Mononuclear cell (primary cell): Measurements from ENCODE around the gene KRR1. TPM values are rescaled to one million over a fixed set of nuclear protein-coding genes. Genes with fewer than 3 reads are reported as not detected.
"Not testable (repeated sequence)": the region's sequence is repeated elsewhere in the genome, so short reads cannot be mapped to it uniquely, and the experiment has no call there.

Source experiments
- H3K27me3 ChIP-seq: 2 replicates; pipeline ENCODE4 v1.6.0; 2011; ENCODE audit warnings: low read length, control low read depth; ENCODE audit not compliant: insufficient read depth
- H3K4me1 ChIP-seq: 2 replicates; pipeline ENCODE4 v1.5.1; 2011; ENCODE audit warnings: mild to moderate bottlenecking, low read length, control low read depth; ENCODE audit not compliant: insufficient read depth
- H3K4me3 ChIP-seq: 2 replicates; pipeline ENCODE4 v1.5.1; 2011; ENCODE audit warnings: mild to moderate bottlenecking, low read length, moderate library complexity
- H3K9me3 ChIP-seq: 2 replicates; pipeline ENCODE4 v1.5.1; 2011; ENCODE audit warnings: low read depth, mild to moderate bottlenecking, control low read depth, low read length
- total RNA-seq: library from RNA; depleted of rRNA; stranded (reverse); fragments of >200 nt; gene quantifications from one replicate; pipeline ENCODE4 v1.2.3, GENCODE V29; 2012

Gene KRR1
- total RNA-seq, 1 donor = 141 TPM

DNA sequence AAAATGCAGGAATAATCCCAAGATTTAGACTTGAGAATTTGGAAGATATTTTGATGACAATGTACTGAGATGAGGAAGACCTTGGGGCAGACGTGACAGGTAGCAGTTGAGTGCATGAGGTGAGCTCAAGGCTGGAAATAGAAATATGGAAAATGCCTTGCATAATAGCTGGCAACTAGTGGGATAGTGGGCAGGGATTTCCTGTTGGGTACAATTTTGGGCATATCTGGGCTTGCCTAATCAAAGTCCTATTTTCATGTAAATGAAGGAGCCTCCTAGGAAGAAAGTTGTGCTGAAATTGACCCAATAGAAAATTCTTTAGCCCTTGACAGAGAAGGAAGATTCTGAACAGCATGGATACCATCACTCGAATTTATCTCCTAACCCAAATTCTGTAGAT, 37.3 kb downstream of the KRR1 start:
- Histone ChIP-seq H3K4me1 (peaks cover 69% of the 10 kb centered on the region), H3K4me3 (no peak overlapping the region), H3K9me3 (no peaks in the 10 kb centered on the region), H3K27me3 (no peaks in the 10 kb centered on the region)

GRCh38 chr12:75471902-75472890, 39.2 kb downstream of the KRR1 start:
- H3K4me1 ChIP-seq = peaks cover 54% of the 10 kb centered on the region
- H3K27me3 ChIP-seq = no peaks in the 10 kb centered on the region
- H3K9me3 ChIP-seq = no peaks in the 10 kb centered on the region
- no peak overlapping the region for H3K4me3 ChIP-seq

- Histone ChIP-seq H3K4me1 (peaks cover 22% of the 10 kb centered on the region), H3K27me3 (no peaks in the 10 kb centered on the region), H3K4me3 (no peak overlapping the region), H3K9me3 (peaks cover 5% of the 10 kb centered on the region)
Observed at GRCh38 chr12:75460204-75460603, 51.2 kb downstream of the KRR1 start.

- Histone ChIP-seq H3K4me1 (peaks cover 22% of the 10 kb centered on the region), H3K27me3 (no peaks in the 10 kb centered on the region), H3K4me3 (no peak overlapping the region)
Observed at GRCh38 chr12:75459755-75460154, 51.7 kb downstream of the KRR1 start.

DNA sequence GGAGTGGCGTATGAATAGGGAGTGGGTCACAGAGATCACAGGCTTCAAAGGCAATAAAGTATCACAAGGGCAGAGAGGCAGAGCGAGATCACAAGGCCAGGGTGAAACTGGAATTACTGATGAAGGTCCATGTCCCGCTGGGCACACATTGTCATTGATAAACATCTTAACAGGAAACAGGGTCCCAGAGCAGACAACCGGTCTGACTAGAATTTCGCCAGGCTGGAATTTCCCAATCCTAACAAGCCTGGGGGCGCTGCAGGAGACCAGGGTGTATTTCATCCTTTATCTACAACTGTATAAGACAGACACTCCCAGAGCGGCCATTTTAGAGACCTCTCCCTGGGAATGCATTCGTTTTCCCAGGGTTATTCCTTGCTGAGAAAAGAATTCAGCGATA, 53.5 kb downstream of the KRR1 start:
- H3K4me1 ChIP-seq = peaks cover 22% of the 10 kb centered on the region
- not testable (repeated sequence) for H3K4me3 ChIP-seq, H3K9me3 ChIP-seq, H3K27me3 ChIP-seq

More at GRCh38 chr12:75459755-75460154, 51.7 kb downstream of the KRR1 start:
- H3K9me3 ChIP-seq = peaks cover 5% of the 10 kb centered on the region

DNA sequence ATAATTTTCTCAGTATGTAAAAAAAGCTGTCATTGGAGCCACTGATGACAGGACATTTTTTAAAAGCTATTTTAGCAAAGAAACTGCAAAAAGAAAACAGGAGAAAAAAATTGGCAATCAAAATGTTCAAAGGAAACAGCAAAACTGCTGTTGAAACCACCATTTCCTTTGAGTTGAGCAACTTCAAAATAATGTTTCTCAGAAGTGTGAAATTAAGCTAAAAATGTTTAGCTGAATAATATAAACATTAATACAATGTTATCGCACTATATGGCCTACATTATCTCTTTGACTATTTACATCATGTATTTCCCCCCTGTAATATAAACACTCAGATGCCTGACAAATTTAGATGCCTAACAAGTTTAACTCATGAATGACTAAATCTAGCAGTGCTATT, 54.2 kb downstream of the KRR1 start:
- H3K4me1 ChIP-seq = peaks cover 22% of the 10 kb centered on the region
- H3K4me3 ChIP-seq = no peak overlapping the region
- H3K9me3 ChIP-seq = no peaks in the 10 kb centered on the region
- H3K27me3 ChIP-seq = no peaks in the 10 kb centered on the region

- Histone ChIP-seq H3K9me3 (no peaks in the 10 kb centered on the region), H3K27me3 (no peaks in the 10 kb centered on the region), H3K4me3 (no peak overlapping the region), H3K4me1 (peaks cover 22% of the 10 kb centered on the region)
Observed at GRCh38 chr12:75455839-75456238, 55.6 kb downstream of the KRR1 start.

DNA sequence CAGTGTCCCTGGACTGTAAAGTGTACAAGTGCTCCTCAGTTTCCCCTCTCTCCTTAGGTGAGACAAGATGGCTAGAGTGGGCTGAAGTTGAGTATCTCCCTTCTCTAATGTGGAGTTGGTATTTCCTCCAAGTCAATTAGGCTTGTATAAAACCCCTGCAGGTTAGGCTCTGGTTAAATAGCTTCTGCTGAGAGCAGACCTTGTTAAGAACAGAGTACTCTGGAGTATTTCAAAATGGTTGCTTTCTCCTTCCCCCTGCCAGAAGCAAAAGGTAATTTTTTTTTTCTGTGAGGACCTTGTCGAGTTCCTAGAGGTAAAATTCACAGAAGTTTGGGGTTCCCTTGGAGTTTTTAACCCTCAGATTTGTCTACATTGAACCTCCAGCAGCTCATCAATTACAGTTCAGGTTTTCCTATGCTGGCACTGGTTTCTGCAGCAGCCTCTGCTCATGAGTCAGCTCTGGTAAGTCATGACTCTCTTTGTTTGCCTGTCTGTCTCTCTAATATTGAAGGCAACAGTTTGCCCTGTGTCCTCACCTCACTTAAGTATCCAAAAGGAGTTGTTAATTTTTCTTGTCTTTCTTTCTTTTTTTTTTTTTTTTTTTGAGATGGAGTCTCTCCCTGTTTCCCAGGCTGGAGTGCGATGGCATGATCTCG, 58.6 kb downstream of the KRR1 start:
- Histone ChIP-seq H3K9me3 (no peaks in the 10 kb centered on the region), H3K27me3 (no peaks in the 10 kb centered on the region), H3K4me3 (no peak overlapping the region), H3K4me1 (peaks cover 14% of the 10 kb centered on the region)

DNA sequence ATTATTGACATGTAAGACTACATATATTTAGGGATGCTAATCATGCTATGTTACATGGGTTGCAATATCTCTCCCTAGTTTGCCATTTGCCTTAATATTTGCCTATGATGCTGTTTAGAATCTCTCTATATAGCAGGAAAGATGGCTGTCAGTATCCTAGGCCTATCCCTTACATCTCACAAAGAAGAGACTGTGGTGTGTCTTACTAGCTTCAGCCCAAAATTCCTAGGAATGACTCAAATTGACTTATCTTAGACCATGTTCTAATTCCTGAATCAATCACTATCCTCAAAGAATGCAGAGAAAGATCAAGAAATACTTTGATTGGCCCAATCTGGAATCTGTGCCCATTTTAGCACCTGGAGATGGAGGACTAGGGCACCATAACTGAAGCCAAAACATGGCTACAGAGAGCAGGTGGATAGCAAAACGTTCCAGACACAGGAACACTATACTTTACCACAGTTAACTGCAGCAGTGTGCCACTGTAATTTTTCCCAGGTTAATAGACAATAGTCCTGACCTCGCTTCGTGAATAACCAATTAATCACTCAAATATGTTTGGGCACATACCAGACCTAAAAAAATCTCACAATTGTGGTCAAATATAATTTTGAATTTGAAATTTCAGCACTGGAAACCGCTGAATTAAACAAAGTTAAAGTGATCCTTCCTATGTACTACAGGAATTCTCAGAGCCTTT, 63.6 kb downstream of the KRR1 start:
- Histone ChIP-seq H3K27me3 (no peaks in the 10 kb centered on the region), H3K4me3 (no peak overlapping the region), H3K4me1 (peaks cover 15% of the 10 kb centered on the region), H3K9me3 (no peaks in the 10 kb centered on the region)

DNA sequence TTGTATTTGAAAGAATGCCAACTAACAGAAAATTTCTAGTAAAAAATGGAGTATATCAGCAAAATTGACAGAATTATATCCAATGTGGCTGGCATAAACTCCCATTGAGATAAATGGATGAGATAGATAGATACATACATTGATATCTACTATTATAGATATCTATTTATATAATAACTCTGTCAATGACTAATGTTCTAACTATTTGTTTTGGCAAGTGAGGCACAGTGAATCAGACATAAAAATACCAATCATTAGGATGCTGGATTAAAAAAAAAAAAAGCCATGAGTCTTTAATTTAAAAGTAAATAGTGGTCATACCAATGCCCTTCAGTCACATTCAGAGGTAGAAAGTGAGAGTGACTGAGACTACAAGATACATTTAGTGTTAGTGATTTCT, 64.6 kb downstream of the KRR1 start:
- H3K4me3 ChIP-seq = no peak overlapping the region
- peaks cover 15% of the 10 kb centered on the region for H3K4me1 ChIP-seq
- no peaks in the 10 kb centered on the region for H3K27me3 ChIP-seq
- no peaks in the 10 kb centered on the region for H3K9me3 ChIP-seq

- H3K27me3 ChIP-seq, H3K9me3 ChIP-seq, H3K4me3 ChIP-seq: not testable (repeated sequence)
- H3K4me1 ChIP-seq = peaks cover 15% of the 10 kb centered on the region
Observed at GRCh38 chr12:75445137-75445507, 66.3 kb downstream of the KRR1 start.

DNA sequence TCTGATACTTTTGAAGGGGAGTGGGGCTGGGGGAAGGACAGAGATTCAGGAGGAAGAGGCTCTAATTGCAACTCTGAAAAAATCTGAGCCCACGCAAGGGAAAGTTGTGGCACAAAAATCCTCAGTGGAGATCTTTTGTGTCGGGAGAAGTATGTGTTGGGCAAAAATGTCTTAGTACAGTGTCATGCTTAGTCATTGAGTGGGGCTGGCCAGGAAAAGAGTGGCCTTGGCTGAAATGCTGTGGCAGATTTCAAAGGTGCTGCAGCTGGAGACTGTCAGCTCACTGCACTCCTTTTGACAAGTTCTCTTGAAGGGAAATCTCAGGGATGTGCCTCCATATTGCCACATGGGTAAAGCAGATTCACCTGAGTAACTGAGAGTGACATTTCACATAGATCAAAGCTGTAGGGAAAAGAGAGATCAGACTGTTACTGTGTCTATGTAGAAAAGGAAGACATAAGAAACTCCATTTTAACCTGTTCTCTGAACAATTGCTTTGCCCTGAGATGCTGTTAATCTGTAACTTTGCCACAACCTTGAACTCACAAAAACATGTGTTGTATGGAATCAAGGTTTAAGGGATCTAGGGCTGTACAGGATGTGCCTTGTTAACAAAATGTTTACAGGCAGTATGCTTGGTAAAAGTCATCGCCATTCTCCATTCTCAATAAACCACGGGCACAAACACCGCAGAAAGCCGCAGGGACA, 66.8 kb downstream of the KRR1 start:
- H3K4me3 ChIP-seq = no peak overlapping the region
- no peaks in the 10 kb centered on the region for H3K27me3 ChIP-seq
- H3K9me3 ChIP-seq = no peaks in the 10 kb centered on the region
- peaks cover 15% of the 10 kb centered on the region for H3K4me1 ChIP-seq

GRCh38 chr12:75443709-75444108, 67.7 kb downstream of the KRR1 start:
- Histone ChIP-seq H3K27me3 (no peaks in the 10 kb centered on the region), H3K4me3 (no peak overlapping the region), H3K4me1 (peaks cover 16% of the 10 kb centered on the region), H3K9me3 (no peaks in the 10 kb centered on the region)

- not testable (repeated sequence) for H3K4me3 ChIP-seq, H3K9me3 ChIP-seq, H3K27me3 ChIP-seq
- H3K4me1 ChIP-seq = peaks cover 27% of the 10 kb centered on the region
Observed at GRCh38 chr12:75442454-75442853, 69.0 kb downstream of the KRR1 start.
